ENCODE data around the gene PAPPA2.

Gene PAPPA2

DNA sequence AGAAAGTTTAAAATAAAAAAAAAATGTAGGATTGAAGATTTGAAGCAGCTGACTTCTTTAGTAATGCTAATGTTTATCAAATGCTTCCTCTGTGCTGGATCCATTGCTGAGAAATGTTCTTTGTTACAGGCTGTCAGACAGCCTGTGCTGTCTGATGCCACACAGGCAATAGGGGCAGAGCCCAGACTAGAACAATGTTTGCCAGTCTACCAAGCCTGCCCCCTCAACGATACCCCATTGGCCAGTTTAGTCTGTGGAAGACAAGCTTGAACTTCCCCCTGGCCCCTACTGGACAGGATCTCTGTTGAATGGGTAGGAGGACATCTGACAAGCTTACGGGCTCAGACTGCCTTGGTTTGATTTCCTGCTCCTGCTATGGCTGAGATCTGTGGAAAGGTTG, 79.4 kb downstream of the PAPPA2 start:
- no peak for TF ChIP-seq ZBTB7A (IDR thresholded peaks at IDR 0.05; ENCODE audit: low read depth)

DNA sequence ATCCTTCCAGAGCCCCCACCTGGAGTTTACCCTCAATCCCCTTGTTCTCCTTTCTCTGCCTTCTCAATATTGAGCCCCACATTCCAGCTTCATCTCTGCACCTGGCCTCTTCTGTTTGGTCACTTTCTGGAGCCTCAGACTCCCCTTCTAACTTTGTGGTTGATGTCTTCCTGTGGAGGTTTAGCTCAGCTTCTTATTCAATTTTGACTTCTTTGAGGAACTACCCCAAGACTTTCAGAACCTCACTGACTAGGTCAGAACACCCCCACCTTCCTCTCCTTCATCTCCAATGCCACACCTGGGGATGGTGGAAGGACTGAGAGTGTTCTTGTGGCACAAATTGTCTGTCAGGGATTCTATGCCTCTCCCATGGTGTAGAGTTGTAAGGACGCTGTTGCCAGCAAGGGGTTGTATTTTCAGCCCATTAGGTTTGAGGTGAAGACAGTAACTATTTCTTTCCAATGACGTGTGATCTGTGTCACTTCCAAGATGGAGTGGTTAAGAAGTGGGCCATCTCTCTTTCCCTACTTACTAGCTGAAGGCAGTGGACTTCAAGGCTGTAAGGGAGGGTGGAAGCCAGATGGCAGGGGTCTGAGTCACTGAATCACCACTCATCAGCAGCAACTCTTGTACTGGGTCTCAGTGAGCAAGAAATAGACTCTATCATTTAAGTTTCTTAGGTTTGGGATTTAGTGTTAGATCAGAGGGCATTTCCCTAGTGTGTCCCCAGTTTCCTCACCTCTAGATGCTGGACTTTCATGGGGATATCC, 80.6 kb downstream of the PAPPA2 start:
- no peak for TF ChIP-seq EP300 (IDR thresholded peaks at IDR 0.05; ENCODE audit: borderline replicate concordance)
- TF ChIP-seq TCF12 (IDR thresholded peaks at IDR 0.05; ENCODE audit: low read depth): no peak
- no peak for TF ChIP-seq NFIC (IDR thresholded peaks at IDR 0.05)
- no peak for TF ChIP-seq TAF1 (IDR thresholded peaks at IDR 0.05; ENCODE audit: low read depth)
- no peak for TF ChIP-seq TEAD4 (IDR thresholded peaks at IDR 0.05)
- no peak for TF ChIP-seq ZBTB7A (IDR thresholded peaks at IDR 0.05; ENCODE audit: low read depth)
- TF ChIP-seq EGR1 (IDR thresholded peaks at IDR 0.05): no peak
- TF ChIP-seq, protein P1, sequence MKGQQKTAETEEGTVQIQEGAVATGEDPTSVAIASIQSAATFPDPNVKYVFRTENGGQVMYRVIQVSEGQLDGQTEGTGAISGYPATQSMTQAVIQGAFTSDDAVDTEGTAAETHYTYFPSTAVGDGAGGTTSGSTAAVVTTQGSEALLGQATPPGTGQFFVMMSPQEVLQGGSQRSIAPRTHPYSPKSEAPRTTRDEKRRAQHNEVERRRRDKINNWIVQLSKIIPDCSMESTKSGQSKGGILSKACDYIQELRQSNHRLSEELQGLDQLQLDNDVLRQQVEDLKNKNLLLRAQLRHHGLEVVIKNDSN (IDR thresholded peaks at IDR 0.05): no peak
- TF ChIP-seq FOXM1 (IDR thresholded peaks at IDR 0.05; ENCODE audit: borderline replicate concordance, low read depth): no peak

DNA sequence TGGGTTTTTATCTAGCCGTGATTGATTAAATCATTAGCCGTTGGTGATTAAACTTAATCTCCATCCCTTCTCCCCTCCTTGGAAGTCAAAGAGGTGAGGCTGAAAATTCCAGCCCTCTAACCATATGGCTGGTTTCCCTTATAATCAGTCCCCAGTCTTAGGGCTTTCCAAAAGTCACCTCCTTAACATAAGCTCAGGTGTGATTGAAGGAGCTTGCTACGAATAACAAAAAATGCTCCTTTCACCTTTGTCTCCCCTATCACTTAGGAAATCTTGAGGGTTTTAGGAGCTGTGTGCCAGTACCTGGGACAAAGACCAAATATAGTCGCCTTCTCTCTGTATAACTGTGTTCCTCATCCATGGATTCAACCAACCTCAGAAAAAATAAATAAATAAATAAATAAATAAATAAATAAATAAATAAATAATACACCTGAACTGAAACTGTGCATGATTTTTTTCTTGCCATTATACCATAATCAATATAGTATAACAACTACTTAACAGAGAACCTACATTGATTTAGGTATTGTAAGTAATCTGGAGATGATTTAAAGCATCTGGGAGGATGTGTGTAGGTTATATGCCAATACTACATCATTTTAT, 82.2 kb downstream of the PAPPA2 start:
- no peak for TF ChIP-seq TEAD4 (IDR thresholded peaks at IDR 0.05)
- no peak for TF ChIP-seq RAD21 (IDR thresholded peaks at IDR 0.05; ENCODE audit: low read depth)
- no peak for TF ChIP-seq EP300 (IDR thresholded peaks at IDR 0.05; ENCODE audit: borderline replicate concordance)
- no peak for TF ChIP-seq CREB1 (IDR thresholded peaks at IDR 0.05; ENCODE audit: low read depth)
- no peak for TF ChIP-seq ZBTB7A (IDR thresholded peaks at IDR 0.05; ENCODE audit: low read depth)
- TF ChIP-seq NFIC (IDR thresholded peaks at IDR 0.05): no peak
- TF ChIP-seq, protein P2, sequence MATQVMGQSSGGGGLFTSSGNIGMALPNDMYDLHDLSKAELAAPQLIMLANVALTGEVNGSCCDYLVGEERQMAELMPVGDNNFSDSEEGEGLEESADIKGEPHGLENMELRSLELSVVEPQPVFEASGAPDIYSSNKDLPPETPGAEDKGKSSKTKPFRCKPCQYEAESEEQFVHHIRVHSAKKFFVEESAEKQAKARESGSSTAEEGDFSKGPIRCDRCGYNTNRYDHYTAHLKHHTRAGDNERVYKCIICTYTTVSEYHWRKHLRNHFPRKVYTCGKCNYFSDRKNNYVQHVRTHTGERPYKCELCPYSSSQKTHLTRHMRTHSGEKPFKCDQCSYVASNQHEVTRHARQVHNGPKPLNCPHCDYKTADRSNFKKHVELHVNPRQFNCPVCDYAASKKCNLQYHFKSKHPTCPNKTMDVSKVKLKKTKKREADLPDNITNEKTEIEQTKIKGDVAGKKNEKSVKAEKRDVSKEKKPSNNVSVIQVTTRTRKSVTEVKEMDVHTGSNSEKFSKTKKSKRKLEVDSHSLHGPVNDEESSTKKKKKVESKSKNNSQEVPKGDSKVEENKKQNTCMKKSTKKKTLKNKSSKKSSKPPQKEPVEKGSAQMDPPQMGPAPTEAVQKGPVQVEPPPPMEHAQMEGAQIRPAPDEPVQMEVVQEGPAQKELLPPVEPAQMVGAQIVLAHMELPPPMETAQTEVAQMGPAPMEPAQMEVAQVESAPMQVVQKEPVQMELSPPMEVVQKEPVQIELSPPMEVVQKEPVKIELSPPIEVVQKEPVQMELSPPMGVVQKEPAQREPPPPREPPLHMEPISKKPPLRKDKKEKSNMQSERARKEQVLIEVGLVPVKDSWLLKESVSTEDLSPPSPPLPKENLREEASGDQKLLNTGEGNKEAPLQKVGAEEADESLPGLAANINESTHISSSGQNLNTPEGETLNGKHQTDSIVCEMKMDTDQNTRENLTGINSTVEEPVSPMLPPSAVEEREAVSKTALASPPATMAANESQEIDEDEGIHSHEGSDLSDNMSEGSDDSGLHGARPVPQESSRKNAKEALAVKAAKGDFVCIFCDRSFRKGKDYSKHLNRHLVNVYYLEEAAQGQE (IDR thresholded peaks at IDR 0.05; ENCODE audit: low read depth): no peak
- no peak for TF ChIP-seq TAF1 (IDR thresholded peaks at IDR 0.05; ENCODE audit: low read depth)
- TF ChIP-seq, protein P1 (IDR thresholded peaks at IDR 0.05): no peak
- TF ChIP-seq EGR1 (IDR thresholded peaks at IDR 0.05): no peak
- no peak for TF ChIP-seq CEBPB (IDR thresholded peaks at IDR 0.05)
- no peak for TF ChIP-seq YY1 (IDR thresholded peaks at IDR 0.05; ENCODE audit: low read depth)
- TF ChIP-seq TCF12 (IDR thresholded peaks at IDR 0.05; ENCODE audit: low read depth): no peak
- TF ChIP-seq FOXM1 (IDR thresholded peaks at IDR 0.05; ENCODE audit: borderline replicate concordance, low read depth): no peak
- TF ChIP-seq, protein P3, sequence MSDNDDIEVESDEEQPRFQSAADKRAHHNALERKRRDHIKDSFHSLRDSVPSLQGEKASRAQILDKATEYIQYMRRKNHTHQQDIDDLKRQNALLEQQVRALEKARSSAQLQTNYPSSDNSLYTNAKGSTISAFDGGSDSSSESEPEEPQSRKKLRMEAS (IDR thresholded peaks at IDR 0.05): no peak

DNA sequence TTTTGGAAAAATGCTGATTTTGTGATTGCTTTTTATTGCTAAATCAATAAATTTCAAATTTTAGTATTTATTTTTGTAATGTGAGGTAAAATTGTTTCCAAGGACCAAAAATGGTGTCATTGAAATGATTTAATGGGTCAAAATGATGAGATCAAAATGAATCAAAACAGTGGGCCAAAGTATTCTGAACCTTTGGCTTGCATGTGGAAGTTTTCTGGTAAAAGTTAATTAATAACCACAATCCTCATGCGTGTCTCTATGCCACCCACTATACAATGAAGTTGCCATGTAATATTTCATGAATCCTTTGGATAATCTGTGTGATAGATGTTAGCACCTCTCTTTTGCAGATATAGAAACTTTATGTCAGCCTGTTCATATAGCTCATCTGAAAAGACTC, 83.8 kb downstream of the PAPPA2 start:
- TF ChIP-seq FOXM1 (IDR thresholded peaks at IDR 0.05; ENCODE audit: borderline replicate concordance, low read depth): no peak
- no peak for TF ChIP-seq RAD21 (IDR thresholded peaks at IDR 0.05; ENCODE audit: low read depth)
- TF ChIP-seq CEBPB (IDR thresholded peaks at IDR 0.05): no peak
- no peak for TF ChIP-seq EGR1 (IDR thresholded peaks at IDR 0.05)
- TF ChIP-seq YY1 (IDR thresholded peaks at IDR 0.05; ENCODE audit: low read depth): no peak
- TF ChIP-seq TEAD4 (IDR thresholded peaks at IDR 0.05): no peak

DNA sequence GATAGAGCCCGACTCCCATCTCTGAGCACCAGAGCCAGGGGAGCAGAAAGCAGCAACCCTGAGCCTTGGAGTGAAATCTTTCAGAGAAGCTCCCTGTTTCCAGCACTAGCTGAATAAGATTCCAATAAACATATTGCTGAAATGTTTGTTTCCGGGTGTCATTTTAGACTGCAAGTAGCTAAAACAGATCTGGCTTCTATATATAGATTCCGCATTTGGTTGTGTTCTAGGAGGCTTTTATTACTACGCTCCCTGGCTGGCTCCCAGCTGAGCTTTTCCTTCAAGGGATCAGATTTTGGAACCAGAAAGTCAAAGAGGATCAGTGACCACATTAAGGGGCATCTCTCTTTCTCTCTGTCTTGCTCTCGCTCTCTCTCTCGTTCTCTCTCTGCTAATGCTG, 88.2 kb downstream of the PAPPA2 start:
- no peak for TF ChIP-seq CREB1 (IDR thresholded peaks at IDR 0.05; ENCODE audit: low read depth)
- TF ChIP-seq ZBTB7A (IDR thresholded peaks at IDR 0.05; ENCODE audit: low read depth): no peak
- no peak for TF ChIP-seq CEBPB (IDR thresholded peaks at IDR 0.05)
- no peak for TF ChIP-seq TEAD4 (IDR thresholded peaks at IDR 0.05)
- TF ChIP-seq, protein P1 (IDR thresholded peaks at IDR 0.05): no peak
- TF ChIP-seq FOXM1 (IDR thresholded peaks at IDR 0.05; ENCODE audit: borderline replicate concordance, low read depth): no peak
- no peak for TF ChIP-seq TAF1 (IDR thresholded peaks at IDR 0.05; ENCODE audit: low read depth)
- no peak for TF ChIP-seq EP300 (IDR thresholded peaks at IDR 0.05; ENCODE audit: borderline replicate concordance)
- TF ChIP-seq, protein P3 (IDR thresholded peaks at IDR 0.05): no peak
- no peak for TF ChIP-seq YY1 (IDR thresholded peaks at IDR 0.05; ENCODE audit: low read depth)
- TF ChIP-seq EGR1 (IDR thresholded peaks at IDR 0.05): no peak
- TF ChIP-seq, protein P2 (IDR thresholded peaks at IDR 0.05; ENCODE audit: low read depth): no peak
- TF ChIP-seq RAD21 (IDR thresholded peaks at IDR 0.05; ENCODE audit: low read depth): no peak

Data from Ishikawa (cell line).